Measurements from ENCODE around the gene C1orf21.

DNA sequence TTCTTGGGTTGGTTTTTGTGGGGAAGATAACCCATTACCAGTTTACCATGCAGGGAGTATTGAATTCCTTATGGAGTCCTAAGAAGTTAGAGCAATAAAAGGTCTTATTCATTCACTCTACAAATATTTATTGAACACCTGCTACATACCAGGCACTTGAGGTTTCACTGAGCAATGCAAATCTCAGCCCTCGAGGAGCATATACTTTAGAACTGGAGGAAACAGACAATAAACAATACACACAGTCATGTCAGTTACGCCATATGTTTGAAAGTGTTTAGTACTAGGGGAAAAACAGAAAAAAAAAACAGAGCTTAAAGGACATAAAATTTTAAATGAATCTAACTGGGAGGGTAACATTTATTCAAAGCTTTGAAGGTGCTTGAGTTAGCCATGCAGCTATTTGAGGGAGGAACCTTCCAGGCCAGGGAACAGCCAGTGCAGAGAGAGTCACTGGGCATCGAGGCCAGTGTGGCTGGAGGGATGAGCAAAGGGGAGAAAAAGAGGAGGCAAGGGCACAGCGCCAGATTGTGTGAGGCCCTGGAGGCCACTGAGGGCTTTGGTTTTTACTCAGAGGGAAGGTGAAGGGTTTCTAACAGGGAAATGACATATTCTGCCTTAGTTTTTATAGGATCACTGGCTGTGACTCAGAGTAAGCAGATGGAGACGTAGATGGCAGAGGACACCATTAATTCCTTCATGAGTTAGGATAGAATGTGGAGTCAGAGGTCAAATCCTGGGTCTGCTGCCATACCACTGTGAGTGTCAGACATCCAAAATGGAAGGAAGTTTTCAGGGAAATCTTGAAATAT lies 32.7 kb downstream of the C1orf21 start:
- TF ChIP-seq CTCF (IDR thresholded peaks at IDR 0.05), result no peak
- TF ChIP-seq POLR2A (IDR thresholded peaks at IDR 0.05), result no peak

Measured in thyroid gland (tissue), 4 donors.